K562 (cell line): ENCODE results near the gene RABGAP1L. TPM values are rescaled to one million over a fixed set of nuclear protein-coding genes. Genes with fewer than 3 reads are reported as not detected.
A peak's percentile ranks its signal among the peaks of the same experiment; 100 is the strongest.

Source experiments
- ATAC-seq: fragments of 200-7000 bp; cut with Tn5 transposase; 3 replicates; pipeline ENCODE4 v1.9.1; 2020; ENCODE audit warnings: moderate library complexity
- BruUV-seq: library from RNA; stranded (reverse); fragments of 400-500 nt; replicated peaks from 2 replicates; lab custom pipeline; 2021; lab: Mats Ljungman, UMichigan
- CTCF ChIA-PET: fragments of 300-600 bp; formaldehyde crosslinking; extraction: SDS; loops from one replicate; lab custom pipeline; 2021; ENCODE audit warnings: low intra/inter-chr PET ratio; lab: Yijun Ruan, JAX
- POLR2A ChIA-PET: fragments of 300-600, 350-650 bp; sonication (Branson Sonifier 250); formaldehyde crosslinking; extraction: SDS; loops from one replicate; lab custom pipeline; 2021; ENCODE audit warnings: antibody characterized with exemption, inconsistent platforms; lab: Yijun Ruan, JAX
- DNase-seq, 4 experiments: peaks; one replicate each; pipeline versions ENCODE4 v3.0.0 to v3.0.0-alpha.2; 2011 to 2018; ENCODE audit warnings: low spot score in 3 of 4, mixed read lengths in 3 of 4; ENCODE audit errors: extremely low read depth in 1 of 4
- FAIRE-seq: peaks from 2 replicates; lab custom pipeline; 2011; peaks lifted over from hg19 to GRCh38; lab: Jason Lieb, UNC
- H2AFZ ChIP-seq: 2 replicates; pipeline ENCODE4 v1.6.0; 2011; ENCODE audit warnings: low read depth, low read length, control low read depth, inconsistent platforms
- H3K27ac ChIP-seq: fragments of 200-600 bp; 3 replicates; pipeline ENCODE4 v1.8.0; 2011; ENCODE audit warnings: low read depth, mild to moderate bottlenecking, control low read depth, inconsistent platforms, low read length, moderate library complexity, mixed read lengths; ENCODE audit errors: extremely low read depth
- H3K27me3 ChIP-seq, 2 experiments: fragments of 300-600 bp in 1 of 2; 2 replicates in 1 of 2; 3 replicates in 1 of 2; pipeline versions ENCODE4 v1.6.0 to v1.8.0; 2011; ENCODE audit warnings: inconsistent platforms in 2 of 2, low read length in 2 of 2, mild to moderate bottlenecking in 1 of 2, mixed read lengths in 1 of 2, moderate library complexity in 1 of 2; ENCODE audit not compliant: control insufficient read depth in 2 of 2, insufficient read depth in 2 of 2
- H3K36me3 ChIP-seq: fragments of 300-600 bp; 3 replicates; pipeline ENCODE4 v1.8.0; 2011; ENCODE audit warnings: mild to moderate bottlenecking, low read length, inconsistent platforms; ENCODE audit not compliant: control insufficient read depth, insufficient read depth
- H3K4me1 ChIP-seq, 2 experiments: fragments of 200-600 bp in 1 of 2; replicated peaks in 1 of 2; 2 replicates in 1 of 2; 3 replicates in 1 of 2; pipeline versions ENCODE4 v1.5.1 to v1.8.0; 2011; ENCODE audit warnings: inconsistent platforms in 2 of 2, low read length in 2 of 2, mild to moderate bottlenecking in 1 of 2, mixed read lengths in 1 of 2, moderate library complexity in 1 of 2; ENCODE audit not compliant: control insufficient read depth in 2 of 2, insufficient read depth in 2 of 2
- H3K4me2 ChIP-seq: 2 replicates; pipeline ENCODE4 v1.6.1; 2011; ENCODE audit warnings: low read length, control low read depth, inconsistent platforms, mixed read lengths; ENCODE audit not compliant: insufficient read depth
- H3K4me3 ChIP-seq: fragments of 200-600 bp; sonication (generic), shearing (Covaris generic); 2 replicates; pipeline ENCODE4 v1.5.1; 2016; ENCODE audit warnings: control low read depth, inconsistent platforms
- H3K79me2 ChIP-seq: fragments of 200-600 bp; 3 replicates; pipeline ENCODE4 v1.8.0; 2011; ENCODE audit warnings: low read length, inconsistent platforms; ENCODE audit not compliant: control insufficient read depth, insufficient read depth
- H3K9ac ChIP-seq, 2 experiments: 2 replicates each; pipeline versions ENCODE4 v1.6.0 to v1.6.1; 2011; ENCODE audit warnings: low read depth in 2 of 2, low read length in 2 of 2, control low read depth in 1 of 2, inconsistent platforms in 1 of 2, mild to moderate bottlenecking in 1 of 2, mixed read lengths in 1 of 2; ENCODE audit not compliant: insufficient read depth in 1 of 2
- H3K9me1 ChIP-seq: one replicate; pipeline ENCODE4 v1.6.0; 2011; ENCODE audit warnings: inconsistent platforms, mild to moderate bottlenecking, low read length, moderate library complexity; ENCODE audit not compliant: control insufficient read depth, insufficient read depth
- H3K9me3 ChIP-seq: replicated peaks from 2 replicates; pipeline ENCODE4 v1.5.1; 2011; ENCODE audit warnings: low read depth, low read length, inconsistent platforms; ENCODE audit not compliant: control insufficient read depth, insufficient read depth
- H4K20me1 ChIP-seq: replicated peaks from 2 replicates; pipeline ENCODE4 v1.6.1; 2011; ENCODE audit warnings: low read length, inconsistent platforms, mixed read lengths; ENCODE audit not compliant: control insufficient read depth, insufficient read depth
- ARID2 ChIP-seq: fragments of 450-650 bp; IDR thresholded peaks from 2 replicates; pipeline ENCODE4 v1.6.1; 2017; ENCODE audit warnings: antibody characterized with exemption, mild to moderate bottlenecking
- CC2D1A ChIP-seq: fragments of 450-650 bp; IDR thresholded peaks from 2 replicates; pipeline ENCODE4 v1.6.1; 2017; ENCODE audit warnings: mild to moderate bottlenecking
- HIVEP1 ChIP-seq: fragments of 250-450 bp; sonication (Bioruptor Pico); IDR thresholded peaks from 2 replicates; pipeline ENCODE4 v1.4.0; 2020; ENCODE audit warnings: mild to moderate bottlenecking
- MBD2 ChIP-seq: sonication (generic); IDR thresholded peaks from 2 replicates; pipeline ENCODE4 v1.6.1; 2016; ENCODE audit warnings: low read depth, borderline replicate concordance
- PPARD ChIP-seq: fragments of 250-450 bp; sonication (Bioruptor Pico); IDR thresholded peaks from 2 replicates; pipeline ENCODE4 v1.8.0; 2022; ENCODE audit warnings: inconsistent platforms, mild to moderate bottlenecking, moderate library complexity
- RBM14 ChIP-seq: fragments of 200-400 bp; formaldehyde crosslinking; IDR thresholded peaks from 2 replicates; pipeline ENCODE4 v1.6.1; 2018; ENCODE audit warnings: low read depth, mild to moderate bottlenecking, low read length, moderate library complexity, borderline replicate concordance; ENCODE audit not compliant: insufficient read depth
- RCOR1 ChIP-seq, 2 experiments: IDR thresholded peaks; 2 replicates each; pipeline ENCODE4 v1.6.1; 2012; ENCODE audit warnings: low read depth in 2 of 2, low read length in 2 of 2, borderline replicate concordance in 1 of 2, improper control_type of control experiment in 1 of 2
- SMC3 ChIP-seq: conservative IDR thresholded peaks from 2 replicates; pipeline ENCODE4 v1.6.1; 2011; ENCODE audit warnings: low read depth, low read length, improper control_type of control experiment; ENCODE audit not compliant: insufficient read depth
- SP1 ChIP-seq: sonication (generic); formaldehyde crosslinking; IDR thresholded peaks from 2 replicates; pipeline ENCODE4 v1.8.1; 2022; ENCODE audit warnings: mild to moderate bottlenecking, missing genetic modification reagents
- ZNF12 ChIP-seq: sonication (generic); formaldehyde crosslinking; IDR thresholded peaks from 2 replicates; pipeline ENCODE4 v1.4.0; 2020; ENCODE audit warnings: mild to moderate bottlenecking, missing genetic modification reagents
- WGBS: fragments of 100-300 bp; shearing (Covaris generic); methylation state at CpG from one replicate; pipeline ENCODE4 v1.1.6; 2016; ENCODE audit warnings: low coverage, mixed read lengths; ENCODE audit not compliant: insufficient coverage; ENCODE audit errors: missing lambda C conversion rate; 5-methylcytosine and 5-hydroxymethylcytosine counted together
- in situ Hi-C: fragments of 300-500 bp; cut with MboI; formaldehyde crosslinking; loops from 4 replicates; pipeline ENCODE4 v1.15.0; 2018; ENCODE audit warnings: inconsistent platforms, mixed read lengths
- intact Hi-C: fragments of 100-400 bp; cut with micrococcal nuclease; formaldehyde crosslinking; loops from 2 replicates; pipeline ENCODE4 v1.14.2; 2022
- polyA plus RNA-seq, 8 experiments: library from polyadenylated mRNA; depleted of rRNA in 4 of 8; stranded (reverse) in 5 of 8; unstranded in 3 of 8; fragments of >200 nt; fragmentation: Nextera tagmentation in 2 of 8; fragmentation: Illumina TruSeq in 1 of 8; extraction: Ambion mirVana in 2 of 8; extraction: Trizol in 1 of 8; gene quantifications; 2 replicates each; pipeline versions ENCODE4 v1.2.1 to v1.2.3, GENCODE V29; 2011 to 2014; ENCODE audit warnings: inconsistent platforms in 1 of 8, missing spikeins in 1 of 8
- total RNA-seq, 7 experiments: library from RNA; depleted of rRNA in 6 of 7; stranded (reverse); fragments of >200 nt in 6 of 7; fragmentation: Illumina TruSeq in 2 of 7; extraction: Trizol in 2 of 7; gene quantifications; 2 replicates each; pipeline versions ENCODE4 v1.2.1 to v1.2.3, GENCODE V29; 2011 to 2021; ENCODE audit warnings: low replicate concordance in 1 of 7
- TF ChIP-seq, protein P1 (sequence below), 3 experiments: IDR thresholded peaks in 2 of 3; conservative IDR thresholded peaks in 1 of 3; 2 replicates each; pipeline ENCODE4 v1.5.1; 2011 to 2012; ENCODE audit warnings: low read length in 3 of 3, mild to moderate bottlenecking in 3 of 3, control low read depth in 2 of 3, improper control_type of control experiment in 1 of 3, inconsistent platforms in 1 of 3, low read depth in 1 of 3, mixed read lengths in 1 of 3, moderate library complexity in 1 of 3; ENCODE audit not compliant: insufficient read depth in 2 of 3

Gene RABGAP1L
- total and polyA plus RNA-seq, 9 of the 15 experiments (the other 6 are each of a cell fraction or from before 2014, with no cell fraction given): 16.5 to 44.9 (median 26.7) TPM

DNA sequence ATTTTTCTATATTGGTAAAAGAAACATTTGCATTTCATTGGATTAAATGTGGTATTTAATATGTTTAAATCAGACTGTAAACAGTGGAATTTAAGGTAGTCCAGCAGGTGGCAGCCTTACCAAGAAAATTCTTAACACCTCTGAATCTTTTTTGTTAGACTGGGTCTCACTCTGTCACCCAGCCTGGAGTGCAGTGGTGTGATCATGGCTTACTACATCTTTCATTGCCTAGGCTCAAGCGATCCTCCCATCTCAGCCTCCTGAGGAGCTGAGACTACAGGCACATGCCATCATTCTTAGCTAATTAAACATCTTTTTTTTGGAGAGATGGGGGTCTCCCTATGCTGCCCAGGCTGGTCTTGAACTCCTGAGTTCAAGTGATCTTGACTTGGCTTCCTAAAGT lies 98.8 kb downstream of the RABGAP1L start (continued):
- TF ChIP-seq, protein P1, sequence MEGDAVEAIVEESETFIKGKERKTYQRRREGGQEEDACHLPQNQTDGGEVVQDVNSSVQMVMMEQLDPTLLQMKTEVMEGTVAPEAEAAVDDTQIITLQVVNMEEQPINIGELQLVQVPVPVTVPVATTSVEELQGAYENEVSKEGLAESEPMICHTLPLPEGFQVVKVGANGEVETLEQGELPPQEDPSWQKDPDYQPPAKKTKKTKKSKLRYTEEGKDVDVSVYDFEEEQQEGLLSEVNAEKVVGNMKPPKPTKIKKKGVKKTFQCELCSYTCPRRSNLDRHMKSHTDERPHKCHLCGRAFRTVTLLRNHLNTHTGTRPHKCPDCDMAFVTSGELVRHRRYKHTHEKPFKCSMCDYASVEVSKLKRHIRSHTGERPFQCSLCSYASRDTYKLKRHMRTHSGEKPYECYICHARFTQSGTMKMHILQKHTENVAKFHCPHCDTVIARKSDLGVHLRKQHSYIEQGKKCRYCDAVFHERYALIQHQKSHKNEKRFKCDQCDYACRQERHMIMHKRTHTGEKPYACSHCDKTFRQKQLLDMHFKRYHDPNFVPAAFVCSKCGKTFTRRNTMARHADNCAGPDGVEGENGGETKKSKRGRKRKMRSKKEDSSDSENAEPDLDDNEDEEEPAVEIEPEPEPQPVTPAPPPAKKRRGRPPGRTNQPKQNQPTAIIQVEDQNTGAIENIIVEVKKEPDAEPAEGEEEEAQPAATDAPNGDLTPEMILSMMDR (IDR thresholded peaks at IDR 0.05 in 2 of 3, conservative IDR thresholded peaks at IDR 0.05 in 1 of 3; ENCODE audit: insufficient read depth in 2 of 3, low read depth in 1 of 3, low read length in 3 of 3): peak; percentile 36 to 76 (median 64); a peak in 5 of 6 replicates
- no peak for TF ChIP-seq MBD2

DNA sequence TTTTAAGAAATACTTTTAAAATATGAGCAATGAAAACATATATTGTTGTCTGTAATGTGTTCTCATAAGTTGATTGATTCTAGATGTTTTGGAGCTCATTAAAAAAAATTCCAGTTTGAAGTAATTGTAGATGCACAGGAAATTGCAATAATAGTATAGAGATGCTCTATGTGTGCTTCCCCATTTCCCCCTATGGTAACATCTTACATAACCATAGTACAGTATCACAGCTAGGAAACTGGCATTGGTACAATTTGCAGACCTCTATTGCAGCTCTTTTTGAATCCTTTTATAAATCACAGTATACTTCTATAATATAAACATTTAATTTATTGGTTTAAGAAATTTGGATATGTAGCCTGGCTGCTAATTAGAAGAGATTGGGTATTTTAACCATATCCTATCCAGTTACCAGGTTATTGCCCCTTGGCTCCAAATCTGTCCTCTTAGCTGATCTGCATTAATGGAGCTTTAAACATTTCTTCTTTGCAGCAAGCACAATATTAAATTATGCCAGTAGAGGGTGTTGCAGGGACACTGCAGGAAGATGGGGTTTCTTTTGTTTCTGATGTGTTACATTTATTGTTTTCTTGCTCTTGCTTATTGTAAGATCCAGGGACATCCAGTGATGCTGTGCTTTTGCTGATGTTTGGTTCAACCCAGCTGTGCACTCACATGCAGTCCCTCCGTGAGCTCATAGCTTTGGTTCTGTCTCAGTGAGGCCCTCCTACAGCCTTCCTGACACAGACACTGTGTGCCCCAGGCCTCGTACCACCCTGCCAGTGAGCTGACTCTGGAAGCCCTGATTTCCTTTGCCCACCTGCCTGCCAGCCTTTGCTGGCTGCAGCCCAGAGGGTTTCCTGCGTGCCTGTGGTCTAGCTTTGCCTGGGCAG lies 103.3 kb downstream of the RABGAP1L start:
- ChIA-PET CTCF (interaction anchor here (1.0 to 4.2 kb wide), 3 partner anchors 461 to 482 kb away, joined by 3 to 35 read pairs (median 21); no protein-coding TSS in a partner anchor), POLR2A (interaction anchor here (0.7 to 1.2 kb wide), 9 partner anchors 8 to 737 kb away, joined by 3 to 7 read pairs (median 3); partner anchors contain the start of gene CACYBP)
- no peak overlapping the region for H3K27ac ChIP-seq
- DNase-seq: peak; percentile 37 to 50 (median 46)
- peak overlapping the region in 1 of 2 experiments; percentile 53; a peak in 2 of 4 replicates for H3K9ac ChIP-seq
- H3K27me3 ChIP-seq: no peaks in the 10 kb centered on the region
- H3K79me2 ChIP-seq: no peaks in the 10 kb centered on the region
- intact Hi-C loops (loop anchor here (1.0 to 5.0 kb wide), 4 partner anchors 205 to 735 kb away; partner anchors contain the start of gene CACYBP), in situ Hi-C loops (loop anchor here (5.0 to 25.0 kb wide), 2 partner anchors 475 to 725 kb away; partner anchors contain the start of gene CACYBP)
- ATAC-seq: peak; percentile 84
- H3K9me3 ChIP-seq: no peaks in the 10 kb centered on the region
- H3K36me3 ChIP-seq: peaks cover 3% of the 10 kb centered on the region; the same call in 1 of the 3 replicates
- H3K9me1 ChIP-seq: no peaks in the 10 kb centered on the region
- H2AFZ ChIP-seq: no peak overlapping the region
- no peaks in the 10 kb centered on the region for H4K20me1 ChIP-seq
- WGBS: 53% methylated on average over 3 of the region's 3 CpGs
- no peak overlapping the region for H3K4me2 ChIP-seq
- H3K4me1 ChIP-seq: peaks cover 0 to 7% of the 10 kb centered on the region in 2 experiments; a peak in 2 of 5 replicates
- peak; percentile 73 for FAIRE-seq
- no peak overlapping the region for H3K4me3 ChIP-seq
- BruUV-seq: no TSS peak
- TF ChIP-seq, protein P1 (IDR thresholded peaks at IDR 0.05 in 2 of 3, conservative IDR thresholded peaks at IDR 0.05 in 1 of 3; ENCODE audit: insufficient read depth in 2 of 3, low read depth in 1 of 3, low read length in 3 of 3): peak; percentile 73 to 94 (median 77)
- no peak for TF ChIP-seq ZNF12 (CRISPR knock-in tag)
- no peak for TF ChIP-seq SP1 (CRISPR knock-in tag)
- 0 out of 4 replicates have a peak, but pooled peaks of 1 of the 2 experiments have one; percentile 12 for TF ChIP-seq RCOR1 (IDR thresholded peaks at IDR 0.05; ENCODE audit: borderline replicate concordance in 1 of 2, low read depth in 2 of 2, low read length in 2 of 2)
- TF ChIP-seq PPARD: no peak
- no peak for TF ChIP-seq HIVEP1 (CRISPR knock-in tag)
- TF ChIP-seq RBM14: no peak
- 0 out of 2 replicates have a peak, but pooled peaks have one; percentile 33 for TF ChIP-seq CC2D1A
- TF ChIP-seq SMC3: peak; percentile 66; the same call in 1 of the 2 replicates
- 0 out of 2 replicates have a peak, but pooled peaks have one; percentile 47 for TF ChIP-seq ARID2
